T-helper 1 cell treated with Interleukin-12 subunit alpha and Interleukin-12 subunit beta and Interleukin-4 antibody, amounts not matched to agents 30 ng/mL and 1 ng/mL, for 36 hours (primary cell): ENCODE results near the gene ELN. TPM values are rescaled to one million over a fixed set of nuclear protein-coding genes. Genes with fewer than 3 reads are reported as not detected.
"Not testable (repeated sequence)": the region's sequence is repeated elsewhere in the genome, so short reads cannot be mapped to it uniquely, and the experiment has no call there.

Experiments
- intact Hi-C: fragments of 100-400 bp; cut with micrococcal nuclease; formaldehyde crosslinking; loops from one replicate; pipeline ENCODE4 v1.15.1; 2024
- total RNA-seq: library from RNA; stranded (reverse); gene quantifications from 2 replicates; pipeline ENCODE4 v1.2.3, GENCODE V29; 2022

The ELN gene
- total RNA-seq, result not detected in 2 replicates

DNA sequence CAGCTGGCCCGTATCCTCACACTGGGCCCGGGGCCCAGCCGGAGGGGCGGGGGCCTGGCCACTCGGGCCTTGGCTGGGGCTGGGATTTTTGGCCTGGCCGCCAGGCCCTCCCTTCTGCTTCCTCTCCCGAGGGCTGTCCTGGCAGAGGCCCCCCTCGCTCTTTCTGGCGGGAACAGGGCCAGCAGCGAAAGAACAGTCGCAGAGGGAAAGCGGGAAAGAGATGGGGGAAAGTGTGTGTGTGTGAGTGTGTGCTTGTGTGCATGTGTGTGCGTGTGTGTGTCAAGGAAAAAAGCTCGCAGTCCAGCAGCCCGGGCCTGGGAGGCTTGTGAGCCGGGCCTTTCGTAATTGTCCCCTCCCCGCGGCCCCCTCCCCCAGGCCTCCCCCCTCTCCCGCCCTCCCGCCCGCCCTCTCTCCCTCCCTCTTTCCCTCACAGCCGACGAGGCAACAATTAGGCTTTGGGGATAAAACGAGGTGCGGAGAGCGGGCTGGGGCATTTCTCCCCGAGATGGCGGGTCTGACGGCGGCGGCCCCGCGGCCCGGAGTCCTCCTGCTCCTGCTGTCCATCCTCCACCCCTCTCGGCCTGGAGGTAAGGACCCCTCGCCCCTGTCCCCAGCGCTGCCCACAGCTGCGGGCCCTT lies at the start of gene ELN:
Gene ELN, plus strand, starts transcription at position 491 of the 638 bp plus-strand sequence. Its CDS starts 15 bp downstream, at position 506.
- intact Hi-C loops, result no loop called here

GRCh38 chr7:73978661-73979563 lies 49.1 kb upstream of the ELN start:
- intact Hi-C loops, result no loop called here

DNA sequence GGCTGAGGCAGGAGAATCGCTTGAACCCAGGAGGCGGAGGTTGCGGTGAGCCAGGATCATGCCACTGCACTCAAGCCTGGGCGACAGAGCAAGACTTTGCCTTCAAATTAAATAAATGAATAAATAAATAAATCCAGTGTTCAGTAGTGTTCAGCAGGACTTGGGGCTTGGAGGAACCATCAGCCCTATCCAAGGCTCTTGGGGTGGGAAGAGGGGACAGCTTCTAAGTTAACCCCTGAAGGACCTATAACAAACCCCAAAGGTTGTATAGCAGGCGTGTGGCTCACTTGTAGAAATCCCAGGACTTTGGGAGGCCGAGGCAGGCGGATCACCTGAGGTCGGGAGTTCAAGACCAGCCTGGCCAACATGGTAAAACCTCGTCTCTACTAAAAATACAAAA lies 48.3 kb upstream of the ELN start:
- intact Hi-C loops, result not testable (repeated sequence)

- intact Hi-C loops, result no loop called here
Measured at GRCh38 chr7:73980206-73980605, 47.8 kb upstream of the ELN start.

DNA sequence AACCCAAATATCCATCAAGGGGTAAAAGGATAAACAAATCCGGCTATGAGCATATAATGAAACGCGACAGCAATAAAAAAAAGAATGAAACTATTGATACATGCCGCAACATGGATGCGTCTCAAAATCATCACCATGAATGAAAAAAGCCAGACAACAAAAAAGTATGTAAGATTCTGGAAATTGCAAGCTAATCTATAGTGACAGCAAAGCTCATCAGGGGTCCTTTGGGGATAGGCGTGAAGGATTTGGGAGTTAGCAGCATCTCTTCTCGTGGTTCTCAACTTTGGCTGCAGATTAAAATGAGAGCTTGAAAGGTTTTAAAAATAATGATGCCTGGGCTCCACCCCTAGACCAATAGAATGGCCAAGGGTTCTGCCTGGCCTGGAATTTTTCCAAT lies 46.0 kb upstream of the ELN start:
- intact Hi-C loops, result no loop called here

GRCh38 chr7:73983437-73984164 lies 44.4 kb upstream of the ELN start:
- intact Hi-C loops, result no loop called here

DNA sequence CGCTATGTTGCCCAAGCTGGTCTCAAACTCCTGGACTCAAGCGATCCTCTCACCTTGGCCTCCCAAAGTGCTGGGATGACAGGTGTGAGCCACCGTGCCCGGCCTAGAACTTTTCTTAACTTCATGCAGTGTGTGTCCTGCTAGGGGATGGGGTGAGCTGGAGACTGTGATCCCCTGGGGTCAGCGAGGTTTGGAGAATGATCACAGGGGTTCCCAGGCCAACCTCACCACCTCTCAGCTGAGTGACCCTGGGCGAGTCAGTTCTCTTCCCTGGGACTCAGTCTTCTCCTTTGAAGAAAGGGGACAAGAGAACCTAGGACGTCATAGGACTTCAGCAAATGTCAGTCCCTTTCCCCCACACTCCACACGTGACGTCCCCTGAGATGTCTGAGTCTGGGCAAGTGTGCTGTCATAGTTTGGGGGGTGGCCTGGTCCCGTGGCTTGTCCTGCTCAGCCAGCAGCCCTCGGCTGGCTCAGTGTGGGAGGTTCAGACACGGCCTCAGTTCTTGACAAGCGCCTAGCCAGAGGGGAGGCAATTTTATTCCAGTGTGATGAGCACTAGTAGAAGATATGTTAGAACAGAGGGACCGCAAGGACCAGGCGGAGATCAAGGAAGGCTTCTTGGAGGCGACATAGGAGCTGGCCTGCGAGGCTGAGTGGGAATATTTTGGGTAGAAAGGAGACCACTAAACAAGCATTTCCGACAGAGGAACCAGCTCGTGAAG lies 43.3 kb upstream of the ELN start:
- intact Hi-C loops, result no loop called here

- intact Hi-C loops, result no loop called here
Measured at GRCh38 chr7:73985737-73986141, 42.2 kb upstream of the ELN start.

- intact Hi-C loops, result no loop called here
Measured at GRCh38 chr7:73986158-73986631, 41.8 kb upstream of the ELN start.

GRCh38 chr7:73987298-73987697 lies 40.7 kb upstream of the ELN start:
- intact Hi-C loops, result no loop called here

GRCh38 chr7:73988197-73988596 lies 39.8 kb upstream of the ELN start:
- intact Hi-C loops, result no loop called here

- intact Hi-C loops, result no loop called here
Measured at GRCh38 chr7:73991522-73992100, 36.4 kb upstream of the ELN start.

DNA sequence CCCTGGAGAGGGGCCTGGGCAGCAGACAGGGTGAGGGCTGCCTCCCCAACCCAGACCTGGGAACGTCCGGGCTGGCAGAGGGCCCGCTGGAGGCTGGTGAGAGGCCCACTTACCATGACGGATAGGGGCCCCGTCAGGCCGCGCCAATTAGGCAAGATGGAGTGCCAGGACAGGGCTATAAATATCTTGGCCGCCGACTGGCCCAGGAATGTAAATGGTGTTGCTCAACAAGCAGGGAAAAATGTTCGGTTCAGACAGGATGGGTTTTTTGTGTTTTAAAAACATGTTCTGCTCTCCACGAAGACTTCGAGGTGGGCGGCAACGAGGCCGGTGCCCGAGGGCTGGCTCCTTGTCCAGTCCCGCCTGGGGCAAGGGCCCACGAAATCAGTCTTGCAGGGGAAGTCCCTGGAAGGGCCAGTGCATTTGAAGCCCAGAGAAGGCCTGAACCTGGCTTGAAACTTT lies 35.8 kb upstream of the ELN start:
- intact Hi-C loops, result no loop called here

GRCh38 chr7:73994023-73994422 lies 34.0 kb upstream of the ELN start:
- intact Hi-C loops, result no loop called here

DNA sequence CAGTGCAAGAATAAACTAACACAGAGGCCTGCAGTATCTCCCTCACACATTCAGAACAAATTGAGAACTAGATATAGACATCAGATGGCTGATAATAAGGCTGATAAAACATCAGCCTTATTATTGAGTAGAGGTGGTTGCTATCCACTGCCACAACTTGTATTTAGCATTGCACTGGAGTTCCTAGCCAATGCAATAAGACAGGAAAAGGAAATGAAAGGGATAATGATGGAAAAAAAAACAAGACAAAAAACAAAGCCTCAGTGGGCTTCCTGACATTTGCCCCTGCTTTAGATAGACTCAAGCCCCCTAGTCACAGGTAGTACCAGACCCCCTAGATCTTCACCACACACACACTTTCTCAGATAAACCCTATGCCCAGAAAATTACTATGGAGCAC lies 33.2 kb upstream of the ELN start:
- intact Hi-C loops, result no loop called here

DNA sequence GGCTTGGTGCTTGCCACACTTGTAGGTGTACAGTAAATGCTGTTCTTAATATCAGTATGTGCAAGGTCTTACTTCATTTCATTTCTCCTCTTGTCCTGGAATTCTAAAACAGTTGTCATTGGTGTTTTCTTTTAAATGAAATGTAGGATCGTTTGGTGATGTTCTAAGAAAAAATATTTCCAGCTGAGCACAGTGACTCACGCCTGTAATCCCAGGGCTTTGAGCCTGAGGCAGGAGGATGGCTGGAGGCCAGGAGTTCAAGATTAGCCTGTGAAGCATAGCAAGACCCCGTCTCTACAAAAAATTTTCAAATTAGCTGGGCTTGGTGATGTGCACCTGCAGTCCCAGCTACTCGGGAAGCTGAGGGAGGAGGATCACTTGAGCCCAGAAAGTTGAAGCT lies 32.6 kb upstream of the ELN start:
- intact Hi-C loops, result no loop called here

GRCh38 chr7:73995821-73996511 lies 32.0 kb upstream of the ELN start:
- intact Hi-C loops, result no loop called here

DNA sequence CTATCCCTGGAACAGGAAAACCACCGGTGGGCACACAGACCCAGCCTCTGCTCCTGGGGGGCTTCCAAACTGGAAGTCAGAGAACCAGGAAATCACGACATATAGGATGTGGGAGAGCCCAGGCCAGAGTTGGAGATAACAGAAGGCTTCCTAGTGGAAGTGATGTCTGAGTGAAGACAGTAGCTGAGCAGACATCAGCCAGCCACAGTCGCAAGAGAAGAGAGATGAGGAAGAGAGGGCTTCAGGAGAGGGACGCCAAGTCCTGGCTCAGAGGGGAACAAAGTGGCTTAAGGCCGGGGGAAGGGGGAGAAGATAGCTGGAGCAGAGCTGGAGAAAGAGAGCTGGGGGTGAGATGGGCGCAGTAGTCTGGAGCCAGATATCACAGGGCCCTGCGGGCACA lies 30.9 kb upstream of the ELN start:
- intact Hi-C loops, result no loop called here

- intact Hi-C loops, result no loop called here
Measured at GRCh38 chr7:73999664-74000435, 28.1 kb upstream of the ELN start.
